ENCODE measurements around the gene ENPP1.

ENPP1 gene

DNA sequence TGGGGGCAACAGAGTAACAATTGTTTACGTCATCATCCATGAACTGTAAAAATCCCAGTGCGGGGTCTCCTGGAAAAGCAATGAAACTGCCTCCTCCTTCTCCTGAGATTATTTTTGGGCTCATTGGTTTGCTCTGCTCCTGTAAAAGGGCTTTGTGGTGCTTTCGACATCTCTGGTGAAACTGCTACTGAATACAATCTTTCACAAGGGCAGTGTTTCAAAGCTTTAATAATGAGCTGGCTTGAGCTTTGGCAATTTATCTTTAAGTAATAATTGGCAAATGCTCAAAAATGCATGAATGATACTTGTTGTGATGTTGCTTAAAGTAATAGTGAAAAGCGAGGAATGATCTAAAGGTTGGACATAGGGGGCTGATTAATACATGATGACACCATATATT lies 43.5 kb upstream of the ENPP1 start:
- DNase-seq (ENCODE audit: low read depth): peak; percentile 41
- H3K4me3 ChIP-seq (ENCODE audit: low read depth, low read length): no peak overlapping the region
- TF ChIP-seq, protein P1, sequence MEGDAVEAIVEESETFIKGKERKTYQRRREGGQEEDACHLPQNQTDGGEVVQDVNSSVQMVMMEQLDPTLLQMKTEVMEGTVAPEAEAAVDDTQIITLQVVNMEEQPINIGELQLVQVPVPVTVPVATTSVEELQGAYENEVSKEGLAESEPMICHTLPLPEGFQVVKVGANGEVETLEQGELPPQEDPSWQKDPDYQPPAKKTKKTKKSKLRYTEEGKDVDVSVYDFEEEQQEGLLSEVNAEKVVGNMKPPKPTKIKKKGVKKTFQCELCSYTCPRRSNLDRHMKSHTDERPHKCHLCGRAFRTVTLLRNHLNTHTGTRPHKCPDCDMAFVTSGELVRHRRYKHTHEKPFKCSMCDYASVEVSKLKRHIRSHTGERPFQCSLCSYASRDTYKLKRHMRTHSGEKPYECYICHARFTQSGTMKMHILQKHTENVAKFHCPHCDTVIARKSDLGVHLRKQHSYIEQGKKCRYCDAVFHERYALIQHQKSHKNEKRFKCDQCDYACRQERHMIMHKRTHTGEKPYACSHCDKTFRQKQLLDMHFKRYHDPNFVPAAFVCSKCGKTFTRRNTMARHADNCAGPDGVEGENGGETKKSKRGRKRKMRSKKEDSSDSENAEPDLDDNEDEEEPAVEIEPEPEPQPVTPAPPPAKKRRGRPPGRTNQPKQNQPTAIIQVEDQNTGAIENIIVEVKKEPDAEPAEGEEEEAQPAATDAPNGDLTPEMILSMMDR (conservative IDR thresholded peaks at IDR 0.05; ENCODE audit: low read depth, low read length): no peak

GRCh38 chr6:131765081-131765803 lies 42.6 kb upstream of the ENPP1 start:
- no peak overlapping the region for H3K4me3 ChIP-seq (ENCODE audit: low read depth, low read length)
- TF ChIP-seq, protein P1 (conservative IDR thresholded peaks at IDR 0.05; ENCODE audit: low read depth, low read length): no peak
- DNase-seq (ENCODE audit: low read depth): peak; percentile 81

DNA sequence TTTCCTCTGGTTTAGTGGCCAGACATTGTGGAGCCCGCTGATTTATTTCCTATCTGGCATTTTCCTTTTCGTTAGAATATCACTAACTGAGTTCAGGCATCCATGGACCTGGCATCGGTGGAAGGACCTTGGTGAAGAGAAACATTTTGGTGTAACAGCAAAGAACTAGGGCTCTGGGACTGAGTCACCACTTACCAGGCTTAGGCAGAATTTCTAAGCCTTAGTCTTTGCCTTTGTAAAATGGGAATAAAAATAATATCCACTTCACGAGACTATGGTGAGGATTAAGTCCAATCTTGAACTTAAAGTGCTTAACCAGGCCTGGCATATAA lies 42.0 kb upstream of the ENPP1 start:
- no peak overlapping the region for H3K4me3 ChIP-seq (ENCODE audit: low read depth, low read length)
- TF ChIP-seq, protein P1 (conservative IDR thresholded peaks at IDR 0.05; ENCODE audit: low read depth, low read length): no peak
- DNase-seq (ENCODE audit: low read depth): no peak

DNA sequence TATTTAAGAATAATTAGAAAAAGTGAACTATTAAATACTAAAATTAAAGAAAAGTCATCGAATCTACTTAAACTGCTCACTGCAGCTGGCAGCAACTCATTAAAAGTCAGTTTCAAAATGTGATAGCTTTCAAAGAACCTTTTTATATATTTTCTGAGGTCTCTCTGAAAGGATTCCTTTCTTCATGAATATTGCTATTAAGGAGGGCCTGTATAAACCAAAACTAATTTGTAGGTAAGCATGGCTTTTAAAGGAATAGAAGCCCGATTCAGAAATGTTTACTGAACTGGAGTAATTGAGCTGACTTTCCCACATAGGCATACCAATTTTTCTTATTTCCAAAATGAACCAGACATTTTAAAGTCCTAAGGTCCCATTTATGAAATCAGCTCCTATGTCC lies 41.2 kb upstream of the ENPP1 start:
- DNase-seq (ENCODE audit: low read depth): no peak
- TF ChIP-seq, protein P1 (conservative IDR thresholded peaks at IDR 0.05; ENCODE audit: low read depth, low read length): no peak
- no peak overlapping the region for H3K4me3 ChIP-seq (ENCODE audit: low read depth, low read length)

DNA sequence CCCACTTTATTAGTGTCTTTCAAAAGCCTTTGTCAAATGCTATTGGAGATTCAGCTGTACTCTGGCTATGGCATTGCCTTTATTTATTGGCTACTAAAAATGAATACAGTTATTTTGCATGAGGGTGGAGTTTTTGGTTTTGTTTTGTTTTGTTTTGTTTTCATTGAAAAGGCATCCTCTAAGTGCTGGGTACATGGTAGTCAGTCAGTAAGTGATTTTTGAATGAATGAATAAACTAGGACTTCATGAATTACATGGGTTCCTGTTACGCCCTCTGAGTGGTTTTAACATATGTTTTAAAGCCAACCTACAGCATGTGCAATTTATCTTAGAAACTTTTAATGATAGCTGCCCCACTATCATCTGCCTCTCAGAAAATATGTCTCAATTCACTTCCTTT lies 38.9 kb upstream of the ENPP1 start:
- TF ChIP-seq, protein P1 (conservative IDR thresholded peaks at IDR 0.05; ENCODE audit: low read depth, low read length): no peak
- H3K4me3 ChIP-seq (ENCODE audit: low read depth, low read length): no peak overlapping the region
- DNase-seq (ENCODE audit: low read depth): no peak

GRCh38 chr6:131769385-131770141 lies 38.3 kb upstream of the ENPP1 start:
- no peak overlapping the region for H3K4me3 ChIP-seq (ENCODE audit: low read depth, low read length)
- no peak for DNase-seq (ENCODE audit: low read depth)
- TF ChIP-seq, protein P1 (conservative IDR thresholded peaks at IDR 0.05; ENCODE audit: low read depth, low read length): no peak

GRCh38 chr6:131770776-131771175 lies 37.0 kb upstream of the ENPP1 start:
- no peak for DNase-seq (ENCODE audit: low read depth)
- H3K4me3 ChIP-seq (ENCODE audit: low read depth, low read length): no peak overlapping the region
- TF ChIP-seq, protein P1 (conservative IDR thresholded peaks at IDR 0.05; ENCODE audit: low read depth, low read length): no peak

Data from choroid plexus epithelial cell (primary cell).